HG03196 (cell line): ENCODE results near the gene ASF1A.
A peak's percentile ranks its signal among the peaks of the same experiment; 100 is the strongest.
"Not testable (repeated sequence)": the region's sequence is repeated elsewhere in the genome, so short reads cannot be mapped to it uniquely, and the experiment has no call there.

Experiments
- ATAC-seq: cut with Tn5 transposase; IDR thresholded peaks from one replicate; pipeline ENCODE4 v1.9.1; 2021; ENCODE audit not compliant: unreplicated experiment

ASF1A gene

GRCh38 chr6:118893807-118894424 is at the start of gene ASF1A:
ASF1A (plus strand) TSS chr6:118894152; CDS start chr6:118894414, 262 bp downstream.
- ATAC-seq: peak; percentile 67

GRCh38 chr6:118844915-118845314 is 49.0 kb upstream of the ASF1A start:
- no peak for ATAC-seq

GRCh38 chr6:118853408-118853807 is 40.5 kb upstream of the ASF1A start:
- ATAC-seq: no peak

GRCh38 chr6:118856301-118856700 is 37.7 kb upstream of the ASF1A start:
- no peak for ATAC-seq

- no peak for ATAC-seq
Observed at GRCh38 chr6:118859517-118860064, 34.4 kb upstream of the ASF1A start.

- ATAC-seq: no peak
Observed at GRCh38 chr6:118860363-118860762, 33.6 kb upstream of the ASF1A start.

- ATAC-seq: no peak
Observed at GRCh38 chr6:118860880-118861279, 33.1 kb upstream of the ASF1A start.

GRCh38 chr6:118862443-118862842 is 31.5 kb upstream of the ASF1A start:
- ATAC-seq: no peak

GRCh38 chr6:118864341-118865099 is 29.4 kb upstream of the ASF1A start:
- no peak for ATAC-seq

GRCh38 chr6:118865100-118865391 is 28.9 kb upstream of the ASF1A start:
- ATAC-seq: no peak

GRCh38 chr6:118867181-118867580 is 26.8 kb upstream of the ASF1A start:
- ATAC-seq: no peak

GRCh38 chr6:118868901-118869300 is 25.1 kb upstream of the ASF1A start:
- not testable (repeated sequence) for ATAC-seq

GRCh38 chr6:118869350-118869749 is 24.6 kb upstream of the ASF1A start:
- no peak for ATAC-seq

- ATAC-seq: no peak
Observed at GRCh38 chr6:118869894-118870589, 23.9 kb upstream of the ASF1A start.

- ATAC-seq: no peak
Observed at GRCh38 chr6:118871331-118871730, 22.6 kb upstream of the ASF1A start.

- ATAC-seq: no peak
Observed at GRCh38 chr6:118872318-118872717, 21.6 kb upstream of the ASF1A start.

- no peak for ATAC-seq
Observed at GRCh38 chr6:118872726-118873125, 21.2 kb upstream of the ASF1A start.

GRCh38 chr6:118873239-118873638 is 20.7 kb upstream of the ASF1A start:
- ATAC-seq: no peak

GRCh38 chr6:118875672-118876071 is 18.3 kb upstream of the ASF1A start:
- ATAC-seq: no peak

GRCh38 chr6:118876198-118876597 is 17.8 kb upstream of the ASF1A start:
- no peak for ATAC-seq

- no peak for ATAC-seq
Observed at GRCh38 chr6:118876814-118877213, 17.1 kb upstream of the ASF1A start.

GRCh38 chr6:118877806-118878205 is 16.1 kb upstream of the ASF1A start:
- no peak for ATAC-seq
